Neural progenitor cell (in vitro differentiated cells): Measurements from ENCODE around the gene BBIP1.

Experiments used
- EZH2 ChIP-seq: fragments of 200-600 bp; sonication (generic); IDR thresholded peaks from 2 replicates; pipeline ENCODE4 v1.6.1; 2017; ENCODE audit warnings: antibody characterized with exemption, mild to moderate bottlenecking, moderate library complexity
- EZH2phosphoT487 ChIP-seq: fragments of 200-600 bp; sonication (generic); IDR thresholded peaks from 2 replicates; pipeline ENCODE4 v1.6.1; 2017; ENCODE audit warnings: antibody characterized with exemption
- TF ChIP-seq, protein P1 (sequence below): fragments of 200-600 bp; sonication (generic); IDR thresholded peaks from 2 replicates; pipeline ENCODE4 v1.5.1; 2017; ENCODE audit warnings: antibody characterized with exemption, mild to moderate bottlenecking

DNA sequence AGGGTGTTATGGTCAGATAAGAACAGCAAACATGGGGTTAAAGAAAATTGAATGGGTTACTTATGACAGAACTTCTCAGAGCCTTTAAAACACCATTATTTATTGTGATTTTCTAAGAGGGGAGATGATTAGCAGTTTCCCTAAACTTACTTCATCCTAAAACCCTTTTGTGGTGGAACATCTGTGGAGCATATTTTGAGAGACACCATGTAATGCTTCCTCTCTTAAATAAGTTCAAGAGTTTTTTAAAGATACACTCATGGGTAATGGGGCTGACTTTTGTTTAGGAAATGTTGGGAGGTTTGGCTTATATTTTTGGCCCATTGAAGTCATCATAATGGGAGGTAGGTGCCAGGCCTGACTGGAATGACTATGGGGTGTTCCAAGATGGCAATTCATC is 55.6 kb downstream of the BBIP1 start:
- TF ChIP-seq, protein P1, sequence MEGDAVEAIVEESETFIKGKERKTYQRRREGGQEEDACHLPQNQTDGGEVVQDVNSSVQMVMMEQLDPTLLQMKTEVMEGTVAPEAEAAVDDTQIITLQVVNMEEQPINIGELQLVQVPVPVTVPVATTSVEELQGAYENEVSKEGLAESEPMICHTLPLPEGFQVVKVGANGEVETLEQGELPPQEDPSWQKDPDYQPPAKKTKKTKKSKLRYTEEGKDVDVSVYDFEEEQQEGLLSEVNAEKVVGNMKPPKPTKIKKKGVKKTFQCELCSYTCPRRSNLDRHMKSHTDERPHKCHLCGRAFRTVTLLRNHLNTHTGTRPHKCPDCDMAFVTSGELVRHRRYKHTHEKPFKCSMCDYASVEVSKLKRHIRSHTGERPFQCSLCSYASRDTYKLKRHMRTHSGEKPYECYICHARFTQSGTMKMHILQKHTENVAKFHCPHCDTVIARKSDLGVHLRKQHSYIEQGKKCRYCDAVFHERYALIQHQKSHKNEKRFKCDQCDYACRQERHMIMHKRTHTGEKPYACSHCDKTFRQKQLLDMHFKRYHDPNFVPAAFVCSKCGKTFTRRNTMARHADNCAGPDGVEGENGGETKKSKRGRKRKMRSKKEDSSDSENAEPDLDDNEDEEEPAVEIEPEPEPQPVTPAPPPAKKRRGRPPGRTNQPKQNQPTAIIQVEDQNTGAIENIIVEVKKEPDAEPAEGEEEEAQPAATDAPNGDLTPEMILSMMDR, result no peak
- TF ChIP-seq EZH2phosphoT487 (no peak), EZH2 (no peak)
